ENCODE measurements around the gene ADK. TPM values are rescaled to one million over a fixed set of nuclear protein-coding genes. Genes with fewer than 3 reads are reported as not detected.

Gene ADK
- total RNA-seq, 2 experiments from 2014 or later, result 52.8 to 54.4 TPM

GRCh38 chr10:74652664-74653063 lies 501.6 kb downstream of the ADK start:
- no peak for DNase-seq
- ChIA-PET CTCF (no interaction called here), POLR2A (interaction anchor here (0.6 kb wide), 1 partner anchor 353 kb away, joined by 3 read pairs; no protein-coding TSS in a partner anchor)
- H3K4me1 Mint-ChIP-seq (ENCODE audit: low read depth), result peaks cover 3% of the 10 kb centered on the region
- H3K27me3 Mint-ChIP-seq, result no peaks in the 10 kb centered on the region
- H3K9me3 Mint-ChIP-seq, result no peaks in the 10 kb centered on the region
- H3K36me3 Mint-ChIP-seq, result peaks cover 11% of the 10 kb centered on the region
- H3K4me3 Mint-ChIP-seq, result no peak overlapping the region
- no peak overlapping the region for H3K27ac Mint-ChIP-seq
- intact Hi-C loops (cut with micrococcal nuclease), result no loop called here

GRCh38 chr10:74658511-74658910 lies 507.5 kb downstream of the ADK start:
- ChIA-PET POLR2A (no interaction called here), CTCF (no interaction called here)
- intact Hi-C loops (cut with micrococcal nuclease), result no loop called here
- H3K4me3 Mint-ChIP-seq, result no peak overlapping the region
- H3K27me3 Mint-ChIP-seq, result no peaks in the 10 kb centered on the region
- DNase-seq, result no peak
- H3K4me1 Mint-ChIP-seq (ENCODE audit: low read depth), result no peaks in the 10 kb centered on the region
- H3K27ac Mint-ChIP-seq, result no peak overlapping the region
- H3K36me3 Mint-ChIP-seq, result peaks cover 15% of the 10 kb centered on the region
- H3K9me3 Mint-ChIP-seq, result no peaks in the 10 kb centered on the region

- ChIA-PET POLR2A (no interaction called here), CTCF (no interaction called here)
- intact Hi-C loops (cut with micrococcal nuclease), result no loop called here
- DNase-seq, result no peak
- Mint-ChIP-seq H3K27ac (no peak overlapping the region), H3K27me3 (no peaks in the 10 kb centered on the region), H3K4me3 (no peak overlapping the region), H3K36me3 (peaks cover 9% of the 10 kb centered on the region), H3K9me3 (no peaks in the 10 kb centered on the region), H3K4me1 (ENCODE audit: low read depth) (no peaks in the 10 kb centered on the region)
Observed at GRCh38 chr10:74662635-74663034, 511.6 kb downstream of the ADK start.

GRCh38 chr10:74669210-74669609 lies 518.2 kb downstream of the ADK start:
- Mint-ChIP-seq H3K4me1 (ENCODE audit: low read depth) (no peaks in the 10 kb centered on the region), H3K36me3 (peaks cover 34% of the 10 kb centered on the region), H3K27me3 (no peaks in the 10 kb centered on the region), H3K4me3 (no peak overlapping the region), H3K27ac (no peak overlapping the region), H3K9me3 (peaks cover 14% of the 10 kb centered on the region)
- DNase-seq, result no peak
- POLR2A ChIA-PET, result no interaction called here
- intact Hi-C loops (cut with micrococcal nuclease), result no loop called here
- CTCF ChIA-PET, result no interaction called here

- Mint-ChIP-seq H3K9me3 (peaks cover 14% of the 10 kb centered on the region), H3K27ac (no peak overlapping the region), H3K27me3 (no peaks in the 10 kb centered on the region), H3K36me3 (peaks cover 44% of the 10 kb centered on the region), H3K4me3 (no peak overlapping the region), H3K4me1 (ENCODE audit: low read depth) (no peaks in the 10 kb centered on the region)
- ChIA-PET POLR2A (no interaction called here), CTCF (no interaction called here)
- DNase-seq, result no peak
- intact Hi-C loops (cut with micrococcal nuclease), result no loop called here
Observed at GRCh38 chr10:74671716-74672115, 520.7 kb downstream of the ADK start.

- DNase-seq, result no peak
- H3K36me3 Mint-ChIP-seq, result peaks cover 48% of the 10 kb centered on the region
- H3K9me3 Mint-ChIP-seq, result peaks cover 14% of the 10 kb centered on the region
- intact Hi-C loops (cut with micrococcal nuclease), result no loop called here
- H3K27ac Mint-ChIP-seq, result no peak overlapping the region
- H3K4me3 Mint-ChIP-seq, result no peak overlapping the region
- POLR2A ChIA-PET, result no interaction called here
- H3K4me1 Mint-ChIP-seq (ENCODE audit: low read depth), result no peaks in the 10 kb centered on the region
- H3K27me3 Mint-ChIP-seq, result no peaks in the 10 kb centered on the region
- CTCF ChIA-PET, result no interaction called here
Observed at GRCh38 chr10:74672430-74673165, 521.6 kb downstream of the ADK start.

GRCh38 chr10:74674927-74675326 lies 523.9 kb downstream of the ADK start:
- ChIA-PET CTCF (interaction anchor here (0.8 kb wide), 1 partner anchor 202 kb away, joined by 3 read pairs; no protein-coding TSS in a partner anchor), POLR2A (no interaction called here)
- H3K36me3 Mint-ChIP-seq, result peaks cover 44% of the 10 kb centered on the region
- H3K9me3 Mint-ChIP-seq, result peaks cover 14% of the 10 kb centered on the region
- H3K4me1 Mint-ChIP-seq (ENCODE audit: low read depth), result no peaks in the 10 kb centered on the region
- H3K4me3 Mint-ChIP-seq, result no peak overlapping the region
- intact Hi-C loops (cut with micrococcal nuclease), result loop anchor here (5.0 kb wide), 1 partner anchor 48 kb away; no protein-coding TSS in a partner anchor
- no peak overlapping the region for H3K27ac Mint-ChIP-seq
- H3K27me3 Mint-ChIP-seq, result no peaks in the 10 kb centered on the region
- no peak for DNase-seq

- H3K27ac Mint-ChIP-seq, result no peak overlapping the region
- H3K4me1 Mint-ChIP-seq (ENCODE audit: low read depth), result no peaks in the 10 kb centered on the region
- H3K36me3 Mint-ChIP-seq, result peaks cover 43% of the 10 kb centered on the region
Observed at GRCh38 chr10:74675484-74675883, 524.5 kb downstream of the ADK start.

GRCh38 chr10:74677951-74678350 lies 526.9 kb downstream of the ADK start:
- DNase-seq, result no peak
- Mint-ChIP-seq H3K27ac (no peak overlapping the region), H3K27me3 (no peaks in the 10 kb centered on the region), H3K9me3 (peaks cover 12% of the 10 kb centered on the region), H3K36me3 (peaks cover 30% of the 10 kb centered on the region), H3K4me3 (no peak overlapping the region), H3K4me1 (ENCODE audit: low read depth) (peaks cover 11% of the 10 kb centered on the region)
- intact Hi-C loops (cut with micrococcal nuclease), result loop anchor here (5.0 kb wide), 1 partner anchor 51 kb away; no protein-coding TSS in a partner anchor
- CTCF ChIA-PET, result interaction anchor here (0.6 kb wide), 1 partner anchor 422 kb away, joined by 3 read pairs; no protein-coding TSS in a partner anchor
- POLR2A ChIA-PET, result no interaction called here

More at GRCh38 chr10:74675484-74675883, 524.5 kb downstream of the ADK start:
- intact Hi-C loops (cut with micrococcal nuclease), result loop anchor here (5.0 kb wide), 1 partner anchor 48 kb away; no protein-coding TSS in a partner anchor
- DNase-seq, result no peak
- ChIA-PET CTCF (interaction anchor here (0.8 kb wide), 1 partner anchor 202 kb away, joined by 3 read pairs; no protein-coding TSS in a partner anchor), POLR2A (no interaction called here)
- peaks cover 14% of the 10 kb centered on the region for H3K9me3 Mint-ChIP-seq
- no peaks in the 10 kb centered on the region for H3K27me3 Mint-ChIP-seq
- H3K4me3 Mint-ChIP-seq, result no peak overlapping the region

- H3K27ac Mint-ChIP-seq, result no peak overlapping the region
- H3K36me3 Mint-ChIP-seq, result peaks cover 13% of the 10 kb centered on the region
- H3K4me3 Mint-ChIP-seq, result no peak overlapping the region
- intact Hi-C loops (cut with micrococcal nuclease), result no loop called here
- ChIA-PET CTCF (interaction anchor here (0.5 kb wide), 2 partner anchors 229 to 802 kb away, joined by 3 read pairs; no protein-coding TSS in a partner anchor), POLR2A (no interaction called here)
- no peaks in the 10 kb centered on the region for H3K9me3 Mint-ChIP-seq
- H3K27me3 Mint-ChIP-seq, result no peaks in the 10 kb centered on the region
- peaks cover 11% of the 10 kb centered on the region for H3K4me1 Mint-ChIP-seq (ENCODE audit: low read depth)
- DNase-seq, result no peak
Observed at GRCh38 chr10:74681917-74682627, 531.1 kb downstream of the ADK start.

GRCh38 chr10:74683067-74683466 lies 532.0 kb downstream of the ADK start:
- Mint-ChIP-seq H3K4me1 (ENCODE audit: low read depth) (peaks cover 11% of the 10 kb centered on the region), H3K27ac (no peak overlapping the region), H3K27me3 (no peaks in the 10 kb centered on the region), H3K4me3 (no peak overlapping the region), H3K9me3 (no peaks in the 10 kb centered on the region), H3K36me3 (peaks cover 10% of the 10 kb centered on the region)
- CTCF ChIA-PET, result interaction anchor here (0.6 kb wide), 1 partner anchor 87 kb away, joined by 3 read pairs; no protein-coding TSS in a partner anchor
- intact Hi-C loops (cut with micrococcal nuclease), result no loop called here
- no peak for DNase-seq
- POLR2A ChIA-PET, result interaction anchor here (0.5 to 0.6 kb wide), 2 partner anchors 11 to 109 kb away, joined by 3 read pairs; no protein-coding TSS in a partner anchor

- Mint-ChIP-seq H3K27me3 (no peaks in the 10 kb centered on the region), H3K4me1 (ENCODE audit: low read depth) (peaks cover 11% of the 10 kb centered on the region), H3K36me3 (peaks cover 10% of the 10 kb centered on the region), H3K9me3 (no peaks in the 10 kb centered on the region), H3K4me3 (no peak overlapping the region), H3K27ac (no peak overlapping the region)
- POLR2A ChIA-PET, result interaction anchor here (0.5 to 0.6 kb wide), 2 partner anchors 10 to 110 kb away, joined by 3 read pairs; no protein-coding TSS in a partner anchor
- CTCF ChIA-PET, result no interaction called here
- intact Hi-C loops (cut with micrococcal nuclease), result no loop called here
- no peak for DNase-seq
Observed at GRCh38 chr10:74683621-74684364, 532.8 kb downstream of the ADK start.
